DND-41 (cell line): ENCODE results near the gene RSAD2.
"Not testable (repeated sequence)": the region's sequence is repeated elsewhere in the genome, so short reads cannot be mapped to it uniquely, and the experiment has no call there.

ENCODE experiments used
- CTCF ChIP-seq: IDR thresholded peaks from 2 replicates; pipeline ENCODE4 v1.5.1; 2012; ENCODE audit warnings: borderline replicate concordance, low read length, moderate library complexity, mild to moderate bottlenecking; ENCODE audit not compliant: poor library complexity, severe bottlenecking; ENCODE audit errors: extremely low read depth
- EZH2 ChIP-seq: IDR thresholded peaks from 3 replicates; pipeline ENCODE4 v1.6.1; 2012; ENCODE audit warnings: borderline replicate concordance, low read depth, mild to moderate bottlenecking, moderate library complexity, low read length, inconsistent platforms; ENCODE audit not compliant: severe bottlenecking

GRCh38 chr2:6902581-6902980 is 25.0 kb downstream of the RSAD2 start:
- TF ChIP-seq CTCF, EZH2: not testable (repeated sequence)
